HepG2 (cell line): Measurements from ENCODE around the gene KHK. TPM values are rescaled to one million over a fixed set of nuclear protein-coding genes. Genes with fewer than 3 reads are reported as not detected.
A peak's percentile ranks its signal among the peaks of the same experiment; 100 is the strongest.

Experiments used
- ATAC-seq: fragments of 200-7000 bp; cut with Tn5 transposase; 3 replicates; pipeline ENCODE4 v1.9.1; 2020; ENCODE audit warnings: mild to moderate bottlenecking, moderate library complexity
- BruUV-seq: library from RNA; stranded (reverse); fragments of 400-500 nt; replicated peaks from 2 replicates; lab custom pipeline; 2021; lab: Mats Ljungman, UMichigan
- CTCF ChIA-PET: fragments of 300-600 bp; formaldehyde crosslinking; extraction: SDS; loops from one replicate; lab custom pipeline; 2021; ENCODE audit warnings: low total read pairs, inconsistent platforms, low intra/inter-chr PET ratio; lab: Yijun Ruan, JAX
- POLR2A ChIA-PET: fragments of 350-600 bp; sonication (Branson Sonifier 250); formaldehyde crosslinking; loops from one replicate; lab custom pipeline; 2020; ENCODE audit warnings: antibody characterized with exemption, inconsistent platforms; lab: Yijun Ruan, JAX
- DNase-seq: peaks from one replicate; pipeline ENCODE4 v3.0.0-alpha.2; 2015; ENCODE audit warnings: low spot score
- FAIRE-seq: peaks from 3 replicates; lab custom pipeline; 2011; peaks lifted over from hg19 to GRCh38; lab: Jason Lieb, UNC
- H2AFZ ChIP-seq: one replicate; pipeline ENCODE4 v1.6.1; 2011; ENCODE audit warnings: low read length, inconsistent platforms
- H3K27ac ChIP-seq: fragments of 300-600 bp; 3 replicates; pipeline ENCODE4 v1.8.0; 2011; ENCODE audit warnings: mixed run types, mild to moderate bottlenecking, mixed read lengths, low read length, inconsistent platforms; ENCODE audit not compliant: insufficient read depth; ENCODE audit errors: extremely low read length
- H3K27me3 ChIP-seq, 2 experiments: fragments of 200-600 bp in 1 of 2; 2 replicates in 1 of 2; 3 replicates in 1 of 2; pipeline versions ENCODE4 v1.6.0 to v1.8.0; 2011; ENCODE audit warnings: low read length in 2 of 2, mild to moderate bottlenecking in 2 of 2, moderate library complexity in 2 of 2, inconsistent platforms in 1 of 2; ENCODE audit not compliant: insufficient read depth in 2 of 2, control insufficient read depth in 1 of 2
- H3K36me3 ChIP-seq, 2 experiments: fragments of 200-600 bp in 1 of 2; replicated peaks in 1 of 2; 2 replicates in 1 of 2; 3 replicates in 1 of 2; pipeline versions ENCODE4 v1.5.1 to v1.8.0; 2011; ENCODE audit warnings: low read length in 2 of 2, inconsistent platforms in 1 of 2; ENCODE audit not compliant: insufficient read depth in 2 of 2, control insufficient read depth in 1 of 2
- H3K4me1 ChIP-seq: 2 replicates; pipeline ENCODE4 v1.5.1; 2012; ENCODE audit warnings: low read length, inconsistent platforms; ENCODE audit not compliant: insufficient read depth
- H3K4me2 ChIP-seq: 2 replicates; pipeline ENCODE4 v1.6.0; 2011; ENCODE audit warnings: low read depth, low read length, inconsistent platforms
- H3K4me3 ChIP-seq, 3 experiments: fragments of 200-600 bp in 1 of 3; sonication (generic), shearing (Covaris generic) in 1 of 3; replicated peaks in 1 of 3; 2 replicates each; pipeline ENCODE4 v1.5.1; 2011 to 2016; ENCODE audit warnings: low read length in 3 of 3, inconsistent platforms in 2 of 3, low read depth in 2 of 3, mild to moderate bottlenecking in 2 of 3, control low read depth in 1 of 3, mixed read lengths in 1 of 3; ENCODE audit not compliant: insufficient read depth in 1 of 3
- H3K79me2 ChIP-seq: one replicate; pipeline ENCODE4 v1.6.1; 2011; ENCODE audit warnings: low read length, inconsistent platforms; ENCODE audit not compliant: insufficient read depth
- H3K9ac ChIP-seq: 2 replicates; pipeline ENCODE4 v1.6.0; 2011; ENCODE audit warnings: mild to moderate bottlenecking, low read depth, low read length, inconsistent platforms; ENCODE audit not compliant: insufficient read depth
- H3K9me3 ChIP-seq: 2 replicates; pipeline ENCODE4 v1.5.1; 2012; ENCODE audit warnings: mild to moderate bottlenecking, low read length
- H4K20me1 ChIP-seq: 2 replicates; pipeline ENCODE4 v1.6.0; 2011; ENCODE audit warnings: inconsistent platforms, mild to moderate bottlenecking, low read length, moderate library complexity; ENCODE audit not compliant: insufficient read depth
- BHLHE40 ChIP-seq: IDR thresholded peaks from 2 replicates; pipeline ENCODE4 v1.6.1; 2011; ENCODE audit warnings: low read length, improper control_type of control experiment
- CREB1 ChIP-seq, 2 experiments: fragments of 450-650 bp in 1 of 2; IDR thresholded peaks; 2 replicates each; pipeline ENCODE4 v1.6.1; 2016 to 2017; ENCODE audit warnings: control low read depth in 1 of 2, mild to moderate bottlenecking in 1 of 2, missing compliant biosample characterization in 1 of 2, missing genetic modification characterization in 1 of 2
- DMTF1 ChIP-seq: sonication (generic); formaldehyde crosslinking; IDR thresholded peaks from 2 replicates; pipeline ENCODE4 v1.4.0; 2020; ENCODE audit warnings: mild to moderate bottlenecking, missing genetic modification reagents
- ELF1 ChIP-seq: sonication (generic); formaldehyde crosslinking; IDR thresholded peaks from 2 replicates; pipeline ENCODE4 v1.4.0; 2020; ENCODE audit warnings: missing genetic modification reagents
- HIVEP1 ChIP-seq: sonication (generic); formaldehyde crosslinking; IDR thresholded peaks from 2 replicates; pipeline ENCODE4 v1.4.0; 2020; ENCODE audit warnings: mild to moderate bottlenecking, missing genetic modification reagents
- HOXD1 ChIP-seq: sonication (generic); formaldehyde crosslinking; IDR thresholded peaks from 2 replicates; pipeline ENCODE4 v1.5.0; 2020; ENCODE audit warnings: missing genetic modification reagents
- JUND ChIP-seq: sonication (generic); formaldehyde crosslinking; IDR thresholded peaks from 2 replicates; pipeline ENCODE4 v1.8.0; 2022; ENCODE audit warnings: mild to moderate bottlenecking, missing genetic modification reagents
- NFIC ChIP-seq: IDR thresholded peaks from 2 replicates; pipeline ENCODE4 v1.6.1; 2012; ENCODE audit warnings: mild to moderate bottlenecking, low read length, inconsistent platforms
- PLRG1 ChIP-seq: fragments of 450-650 bp; conservative IDR thresholded peaks from 2 replicates; pipeline ENCODE4 v1.6.1; 2016
- SKI ChIP-seq: fragments of 450-650 bp; IDR thresholded peaks from one replicate; pipeline ENCODE4 v1.6.1; 2018; ENCODE audit warnings: mild to moderate bottlenecking; ENCODE audit not compliant: partially characterized antibody
- SKIL ChIP-seq: sonication (generic); formaldehyde crosslinking; IDR thresholded peaks from 2 replicates; pipeline ENCODE4 v1.8.0; 2022; ENCODE audit warnings: missing genetic modification reagents, mild to moderate bottlenecking, moderate library complexity, borderline replicate concordance
- SMAD9 ChIP-seq: sonication (generic); formaldehyde crosslinking; IDR thresholded peaks from 2 replicates; pipeline ENCODE4 v1.5.1; 2020; ENCODE audit warnings: mild to moderate bottlenecking, missing genetic modification reagents
- THAP8 ChIP-seq: sonication (generic); formaldehyde crosslinking; IDR thresholded peaks from 2 replicates; pipeline ENCODE4 v1.5.1; 2020; ENCODE audit warnings: missing genetic modification reagents, mild to moderate bottlenecking, borderline replicate concordance
- ZNF136 ChIP-seq: sonication (generic); formaldehyde crosslinking; IDR thresholded peaks from 2 replicates; pipeline ENCODE4 v1.8.1; 2022; ENCODE audit warnings: low read depth, mild to moderate bottlenecking, moderate library complexity, missing genetic modification reagents
- ZNF253 ChIP-seq: sonication (generic); formaldehyde crosslinking; IDR thresholded peaks from 2 replicates; pipeline ENCODE4 v1.8.0; 2022; ENCODE audit warnings: mild to moderate bottlenecking, missing genetic modification reagents, borderline replicate concordance
- ZNF572 ChIP-seq: sonication (generic); formaldehyde crosslinking; IDR thresholded peaks from 2 replicates; pipeline ENCODE4 v1.5.1; 2020; ENCODE audit warnings: mild to moderate bottlenecking, missing genetic modification reagents
- ZNF761 ChIP-seq: sonication (generic); formaldehyde crosslinking; conservative IDR thresholded peaks from 2 replicates; pipeline ENCODE4 v1.4.0; 2020; ENCODE audit warnings: mild to moderate bottlenecking, missing genetic modification reagents
- ZNF788 ChIP-seq: sonication (generic); formaldehyde crosslinking; IDR thresholded peaks from 2 replicates; pipeline ENCODE4 v1.5.0; 2020; ENCODE audit warnings: mild to moderate bottlenecking, missing genetic modification reagents, borderline replicate concordance
- ZSCAN31 ChIP-seq: sonication (generic); formaldehyde crosslinking; IDR thresholded peaks from 2 replicates; pipeline ENCODE4 v1.5.0; 2020; ENCODE audit warnings: low read depth, mild to moderate bottlenecking, missing genetic modification reagents
- WGBS: methylation state at CpG from one replicate; pipeline ENCODE4 v1.1.6; 2017; ENCODE audit warnings: low lambda C conversion rate; 5-methylcytosine and 5-hydroxymethylcytosine counted together
- in situ Hi-C: cut with HindIII; loops from 2 replicates; pipeline ENCODE4 v1.10.0; 2017; ENCODE audit warnings: low pct_unique_long_range_greater_than_20kb; ENCODE audit not compliant: extremely low pct_ligation_motif_present
- intact Hi-C: fragments of 100-400 bp; cut with micrococcal nuclease; formaldehyde crosslinking; loops from one replicate; pipeline ENCODE4 v1.10.0; 2022; ENCODE audit not compliant: unreplicated experiment
- polyA plus RNA-seq, 8 experiments: library from polyadenylated mRNA; depleted of rRNA in 3 of 8; stranded (reverse) in 7 of 8; unstranded in 1 of 8; fragments of >200 nt; fragmentation: Illumina TruSeq in 4 of 8; extraction: Trizol in 4 of 8; gene quantifications; 2 replicates each; pipeline versions ENCODE4 v1.2.1 to v1.2.3, GENCODE V29; 2011 to 2016; ENCODE audit warnings: low read depth in 4 of 8, missing spikeins in 1 of 8, mixed read lengths in 1 of 8; ENCODE audit not compliant: insufficient read depth in 1 of 8
- total RNA-seq, 5 experiments: library from RNA; depleted of rRNA; stranded (reverse); fragments of >200 nt; fragmentation: Illumina TruSeq; extraction: Trizol; gene quantifications; 2 replicates each; pipeline ENCODE4 v1.2.3, GENCODE V29; 2016; ENCODE audit warnings: low read depth in 1 of 5

KHK gene
- total and polyA plus RNA-seq, 2 of the 13 experiments (the other 11 are each of a cell fraction or from before 2014, with no cell fraction given): 40.9 to 99.2 TPM

- DNase-seq: no peak
- POLR2A ChIA-PET: interaction anchor here (1.5 to 4.8 kb wide), 6 partner anchors 10 to 120 kb away, joined by 4 to 61 read pairs (median 21); partner anchors contain the start of genes AGBL5, ATRAID, OST4 and SLC5A6
- Histone ChIP-seq H3K9ac (peak overlapping the region; percentile 79), H3K4me1 (peaks cover 95% of the 10 kb centered on the region), H4K20me1 (no peaks in the 10 kb centered on the region), H3K4me3 (peak overlapping the region in 1 of 3 experiments; percentile 59; a peak in 2 of 6 replicates), H3K27me3 (no peaks in the 10 kb centered on the region), H3K4me2 (peak overlapping the region; percentile 96), H3K9me3 (no peaks in the 10 kb centered on the region), H3K36me3 (peaks cover 0 to 16% of the 10 kb centered on the region in 2 experiments; a peak in 4 of 5 replicates), H3K79me2 (peaks cover 60% of the 10 kb centered on the region), H3K27ac (peak overlapping the region; percentile 97), H2AFZ (no peak overlapping the region)
- intact Hi-C loops: loop anchor here (5.0 kb wide), 1 partner anchor 305 kb away; the partner anchor contains the start of gene CENPA
- no TSS peak for BruUV-seq
- CTCF ChIA-PET: no interaction called here
- no peak for FAIRE-seq
- in situ Hi-C loops: no loop called here
- WGBS: 84% methylated on average over 23 of the region's 25 CpGs
- no peak for ATAC-seq
- TF ChIP-seq SKIL (CRISPR knock-in tag) (no peak), DMTF1 (CRISPR knock-in tag) (no peak), NFIC (no peak), ZNF761 (CRISPR knock-in tag) (peak; percentile 13; the same call in 1 of the 2 replicates), JUND (CRISPR knock-in tag) (peak; percentile 36; the same call in 1 of the 2 replicates), ZNF572 (0 out of 2 replicates have a peak, but pooled peaks have one; percentile 72), SMAD9 (no peak), HOXD1 (CRISPR knock-in tag) (0 out of 2 replicates have a peak, but pooled peaks have one; percentile 6), ELF1 (no peak), HIVEP1 (CRISPR knock-in tag) (no peak), ZNF788 (CRISPR knock-in tag) (no peak), PLRG1 (no peak), CREB1 (IDR thresholded peaks at IDR 0.05) (no peak), CREB1 (CRISPR knock-in tag; IDR thresholded peaks at IDR 0.05) (no peak), ZNF253 (CRISPR knock-in tag) (no peak), ZNF136 (CRISPR knock-in tag) (no peak), THAP8 (CRISPR knock-in tag) (peak; percentile 71; the same call in 1 of the 2 replicates), SKI (no peak), BHLHE40 (no peak), ZSCAN31 (no peak)
Observed at GRCh38 chr2:27091746-27092695, 5.4 kb downstream of the KHK start.
